HG02870 (cell line): Measurements from ENCODE around the gene RASA3.

Experiments used
- ATAC-seq: cut with Tn5 transposase; IDR thresholded peaks from one replicate; pipeline ENCODE4 v1.9.1; 2021; ENCODE audit warnings: mild to moderate bottlenecking, moderate library complexity; ENCODE audit not compliant: unreplicated experiment

RASA3 gene

GRCh38 chr13:114011226-114011625 is 121.2 kb downstream of the RASA3 start:
- ATAC-seq: no peak

GRCh38 chr13:114010401-114011101 is 121.9 kb downstream of the RASA3 start:
- ATAC-seq: no peak

- no peak for ATAC-seq
These were observed 122.6 kb downstream of the RASA3 start for GRCh38 chr13:114009590-114010400.

GRCh38 chr13:114008964-114009589 is 123.3 kb downstream of the RASA3 start:
- ATAC-seq: no peak

- ATAC-seq: no peak
These were observed 124.9 kb downstream of the RASA3 start for GRCh38 chr13:114007566-114007965.

GRCh38 chr13:114005206-114005724 is 127.2 kb downstream of the RASA3 start:
- ATAC-seq: no peak

GRCh38 chr13:114004420-114005205 is 127.8 kb downstream of the RASA3 start:
- no peak for ATAC-seq

GRCh38 chr13:114002771-114003321 is 129.6 kb downstream of the RASA3 start:
- ATAC-seq: no peak

GRCh38 chr13:114002009-114002544 is 130.3 kb downstream of the RASA3 start:
- ATAC-seq: no peak

GRCh38 chr13:114001331-114002008 is 131.0 kb downstream of the RASA3 start:
- ATAC-seq: no peak

- no peak for ATAC-seq
These were observed 132.0 kb downstream of the RASA3 start for GRCh38 chr13:114000151-114001040.

- ATAC-seq: no peak
These were observed 132.9 kb downstream of the RASA3 start for GRCh38 chr13:113999618-113999910.

- ATAC-seq: no peak
These were observed 133.4 kb downstream of the RASA3 start for GRCh38 chr13:113998781-113999617.

GRCh38 chr13:113997845-113998751 is 134.3 kb downstream of the RASA3 start:
- no peak for ATAC-seq

- ATAC-seq: no peak
These were observed 135.3 kb downstream of the RASA3 start for GRCh38 chr13:113996912-113997745.
